Measurements from ENCODE around the gene PHF21A.

PHF21A gene

GRCh38 chr11:46134540-46134939 lies 13.3 kb upstream of the PHF21A start:
- no peak for TF ChIP-seq NFRKB (IDR thresholded peaks at IDR 0.05)
- TF ChIP-seq FOXM1 (IDR thresholded peaks at IDR 0.05; ENCODE audit: borderline replicate concordance) = no peak
- no peak for TF ChIP-seq ELF4 (IDR thresholded peaks at IDR 0.05)
- no peak for TF ChIP-seq L3MBTL2 (conservative IDR thresholded peaks at IDR 0.05)
- no peak for TF ChIP-seq ARNT (IDR thresholded peaks at IDR 0.05)
- no peak for TF ChIP-seq TARDBP (IDR thresholded peaks at IDR 0.05)
- no peak for TF ChIP-seq CTBP1 (IDR thresholded peaks at IDR 0.05; ENCODE audit: borderline replicate concordance)
- no peak for TF ChIP-seq SUZ12 (IDR thresholded peaks at IDR 0.05)
- TF ChIP-seq SP1 (IDR thresholded peaks at IDR 0.05) = no peak
- TF ChIP-seq PKNOX1 (IDR thresholded peaks at IDR 0.05) = no peak
- TF ChIP-seq BHLHE40 (IDR thresholded peaks at IDR 0.05; ENCODE audit: borderline replicate concordance) = no peak
- no peak for TF ChIP-seq LEF1 (IDR thresholded peaks at IDR 0.05; ENCODE audit: borderline replicate concordance)
- TF ChIP-seq HDGF (IDR thresholded peaks at IDR 0.05; ENCODE audit: borderline replicate concordance) = no peak
- no peak for TF ChIP-seq FOXA1 (IDR thresholded peaks at IDR 0.05)
- no peak for TF ChIP-seq FOXK2 (IDR thresholded peaks at IDR 0.05)
- no peak for TF ChIP-seq ZNF384 (IDR thresholded peaks at IDR 0.05)
- DNase-seq (ENCODE audit: extremely low spot score) = peak; percentile 31
- ChIA-PET POLR2A (interaction anchor here (0.6 to 2.2 kb wide), 3 partner anchors 14 to 103 kb away, joined by 3 to 7 read pairs (median 3); no protein-coding TSS in a partner anchor), CTCF (interaction anchor here (0.6 to 0.7 kb wide), 2 partner anchors 208 to 952 kb away, joined by 3 to 4 read pairs; no protein-coding TSS in a partner anchor)

GRCh38 chr11:46134061-46134460 lies 12.8 kb upstream of the PHF21A start:
- TF ChIP-seq BHLHE40 (IDR thresholded peaks at IDR 0.05; ENCODE audit: borderline replicate concordance) (no peak), FOXK2 (IDR thresholded peaks at IDR 0.05) (no peak), TARDBP (IDR thresholded peaks at IDR 0.05) (no peak), PKNOX1 (IDR thresholded peaks at IDR 0.05) (no peak), HDGF (IDR thresholded peaks at IDR 0.05; ENCODE audit: borderline replicate concordance) (no peak), ELF4 (IDR thresholded peaks at IDR 0.05) (no peak), FOXM1 (IDR thresholded peaks at IDR 0.05; ENCODE audit: borderline replicate concordance) (no peak), NFRKB (IDR thresholded peaks at IDR 0.05) (no peak)
- ChIA-PET CTCF (interaction anchor here (0.6 to 0.7 kb wide), 2 partner anchors 208 to 952 kb away, joined by 3 to 4 read pairs; no protein-coding TSS in a partner anchor), POLR2A (interaction anchor here (0.6 to 2.2 kb wide), 3 partner anchors 13 to 104 kb away, joined by 3 to 7 read pairs (median 3); no protein-coding TSS in a partner anchor)
- no peak for DNase-seq (ENCODE audit: extremely low spot score)

DNA sequence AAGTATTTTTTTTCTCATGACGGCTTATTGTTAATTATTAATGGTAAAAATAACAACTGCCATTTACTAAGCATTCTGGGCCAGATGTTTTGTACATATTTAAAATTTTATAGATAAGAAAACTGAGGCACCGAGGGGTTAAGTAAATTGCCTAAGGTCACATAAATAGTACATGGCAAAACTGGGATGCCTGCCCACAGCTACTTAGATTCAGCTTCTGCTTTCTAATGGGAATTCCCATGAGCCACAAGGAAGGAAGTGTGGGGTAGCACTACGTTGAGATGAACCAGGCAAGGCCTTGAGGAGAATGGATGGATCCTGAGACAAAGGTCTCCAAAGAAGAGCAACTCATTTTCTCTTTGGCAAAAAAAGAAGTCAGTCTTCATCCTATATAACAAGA lies 11.9 kb upstream of the PHF21A start:
- ChIA-PET POLR2A (no interaction called here), CTCF (no interaction called here)
- TF ChIP-seq L3MBTL2 (conservative IDR thresholded peaks at IDR 0.05) = no peak
- DNase-seq (ENCODE audit: extremely low spot score) = no peak

DNA sequence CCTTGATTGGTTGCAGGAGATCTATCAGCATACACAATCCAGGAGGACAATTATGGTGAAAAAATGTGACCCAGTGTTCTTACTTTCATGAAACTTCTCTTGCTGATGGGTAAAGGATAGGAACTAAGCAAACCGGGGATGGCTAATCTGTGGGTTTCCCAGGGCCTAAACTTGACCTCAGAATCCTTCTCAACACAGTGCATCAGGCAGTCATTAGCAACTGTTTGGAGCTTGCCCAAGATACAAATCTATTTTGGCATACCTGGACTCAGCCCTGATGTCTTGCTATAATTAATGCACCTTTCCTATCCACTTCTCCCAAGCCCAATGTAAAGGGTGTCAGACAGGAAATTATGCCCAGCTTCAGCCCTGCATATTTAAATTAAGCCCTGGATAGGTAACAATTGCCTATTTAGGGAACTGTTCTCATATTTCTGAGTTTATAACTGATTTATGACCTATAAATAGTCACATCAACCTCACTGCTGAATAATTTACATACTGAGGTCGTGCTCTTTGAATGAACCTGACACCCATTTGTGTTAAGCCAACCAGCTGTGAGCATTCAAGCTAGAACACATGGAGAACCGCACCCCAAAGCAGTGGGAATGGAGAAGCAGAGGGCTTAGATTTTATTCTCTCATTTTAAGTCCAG lies 9.2 kb upstream of the PHF21A start:
- no peak for DNase-seq (ENCODE audit: extremely low spot score)
- ChIA-PET POLR2A (no interaction called here), CTCF (interaction anchor here (0.6 kb wide), 1 partner anchor 109 kb away, joined by 3 read pairs; no protein-coding TSS in a partner anchor)
- TF ChIP-seq PKNOX1 (IDR thresholded peaks at IDR 0.05) (no peak), LEF1 (IDR thresholded peaks at IDR 0.05; ENCODE audit: borderline replicate concordance) (no peak), ARNT (IDR thresholded peaks at IDR 0.05) (no peak), FOXM1 (IDR thresholded peaks at IDR 0.05; ENCODE audit: borderline replicate concordance) (no peak), CTBP1 (IDR thresholded peaks at IDR 0.05; ENCODE audit: borderline replicate concordance) (no peak), TARDBP (IDR thresholded peaks at IDR 0.05) (no peak), BHLHE40 (IDR thresholded peaks at IDR 0.05; ENCODE audit: borderline replicate concordance) (no peak), FOXA1 (IDR thresholded peaks at IDR 0.05) (no peak), L3MBTL2 (conservative IDR thresholded peaks at IDR 0.05) (no peak), ELF4 (IDR thresholded peaks at IDR 0.05) (no peak), FOXK2 (IDR thresholded peaks at IDR 0.05) (no peak)

DNA sequence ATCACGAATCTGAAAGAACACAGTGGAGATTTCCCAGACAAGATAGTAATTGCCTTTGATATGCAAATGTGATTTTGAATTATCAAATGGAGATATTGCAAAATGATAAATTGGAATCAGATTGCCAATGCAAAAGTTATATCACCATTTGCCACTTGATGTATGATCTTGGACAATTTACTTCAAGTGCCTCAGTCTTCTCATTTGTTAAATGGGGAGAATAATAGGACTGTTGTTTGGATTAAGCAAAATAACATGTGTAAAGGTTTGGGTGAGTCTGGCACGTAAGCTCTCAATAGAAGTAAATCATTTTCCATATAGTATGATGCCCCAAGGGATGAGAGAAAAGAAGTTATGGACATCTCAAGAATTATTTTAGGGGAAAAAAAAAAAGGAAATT lies 7.9 kb upstream of the PHF21A start:
- POLR2A ChIA-PET = no interaction called here
- DNase-seq (ENCODE audit: extremely low spot score) = no peak
- CTCF ChIA-PET = interaction anchor here (0.6 kb wide), 1 partner anchor 63 kb away, joined by 4 read pairs; no protein-coding TSS in a partner anchor
- TF ChIP-seq BHLHE40 (IDR thresholded peaks at IDR 0.05; ENCODE audit: borderline replicate concordance) (no peak), TARDBP (IDR thresholded peaks at IDR 0.05) (no peak), FOXM1 (IDR thresholded peaks at IDR 0.05; ENCODE audit: borderline replicate concordance) (no peak), ZNF384 (IDR thresholded peaks at IDR 0.05) (no peak), L3MBTL2 (conservative IDR thresholded peaks at IDR 0.05) (no peak), ELF4 (IDR thresholded peaks at IDR 0.05) (no peak)

DNA sequence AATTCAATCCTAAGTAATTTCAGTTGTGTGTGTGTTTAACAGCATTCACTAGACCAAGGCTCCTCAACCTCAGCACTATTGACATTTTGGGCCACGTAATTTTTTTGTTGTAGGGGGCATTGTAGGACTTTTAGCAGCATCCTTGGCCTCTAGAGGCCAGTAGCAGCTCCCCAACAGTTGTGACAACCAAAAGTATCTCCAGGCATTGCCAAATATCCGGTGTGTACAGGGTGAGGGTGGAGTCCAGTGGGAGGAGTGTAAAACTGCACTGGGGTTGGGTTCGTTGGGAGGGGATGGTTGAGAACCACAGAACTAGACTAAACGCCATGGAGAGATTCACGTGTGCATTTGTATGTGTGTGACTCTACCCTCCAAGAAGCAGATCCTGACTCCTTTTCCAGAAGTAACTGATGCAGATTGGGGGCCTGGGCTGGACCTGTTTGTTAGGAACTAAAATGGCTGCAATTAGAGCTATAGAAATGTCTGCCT lies 5.9 kb upstream of the PHF21A start:
- peak; percentile 42 for DNase-seq (ENCODE audit: extremely low spot score)
- ChIA-PET POLR2A (interaction anchor here (0.5 to 1.3 kb wide), 3 partner anchors 42 to 116 kb away, joined by 3 to 5 read pairs (median 3); no protein-coding TSS in a partner anchor), CTCF (interaction anchor here (0.6 kb wide), 1 partner anchor 10 kb away, joined by 3 read pairs; no protein-coding TSS in a partner anchor)
- TF ChIP-seq PKNOX1 (IDR thresholded peaks at IDR 0.05) = no peak
- TF ChIP-seq TARDBP (IDR thresholded peaks at IDR 0.05) = no peak
